SK-N-DZ (cell line): ENCODE results near the gene LGALS7B.
"Not testable (repeated sequence)": the region's sequence is repeated elsewhere in the genome, so short reads cannot be mapped to it uniquely, and the experiment has no call there.

Experiments used
- DNase-seq: peaks from one replicate; pipeline ENCODE4 v3.0.0-alpha.2; 2015; ENCODE audit warnings: low spot score

Gene LGALS7B

DNA sequence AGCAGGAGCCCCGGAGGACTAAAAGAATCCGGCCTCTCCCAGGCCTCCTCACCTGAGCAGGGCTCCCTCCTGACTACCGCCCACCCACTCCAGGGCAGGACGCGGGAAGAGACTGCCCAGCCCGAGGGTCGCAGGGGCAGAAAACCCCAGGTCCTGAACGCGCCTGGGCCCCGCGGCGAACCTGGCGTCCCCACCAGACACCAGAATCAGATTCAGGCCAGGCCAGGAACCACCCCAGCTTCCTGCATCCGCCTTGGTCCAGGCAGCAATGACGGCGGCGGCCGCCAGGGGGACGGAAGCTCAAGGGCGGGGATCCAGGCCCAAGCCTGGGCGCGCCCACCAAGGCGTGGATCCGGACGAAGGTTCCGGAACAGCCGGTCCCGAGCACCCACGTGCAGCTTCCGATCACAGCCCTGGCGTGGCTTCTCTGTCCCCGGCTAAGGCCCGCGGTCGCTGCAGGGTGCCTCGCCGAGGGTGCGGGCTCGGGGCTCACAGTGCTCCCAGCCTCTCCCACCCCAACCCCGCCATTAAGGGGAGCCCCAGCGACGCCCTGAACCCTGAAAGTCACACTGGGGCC lies 19.3 kb upstream of the LGALS7B start:
- peak; percentile 29 for DNase-seq

DNA sequence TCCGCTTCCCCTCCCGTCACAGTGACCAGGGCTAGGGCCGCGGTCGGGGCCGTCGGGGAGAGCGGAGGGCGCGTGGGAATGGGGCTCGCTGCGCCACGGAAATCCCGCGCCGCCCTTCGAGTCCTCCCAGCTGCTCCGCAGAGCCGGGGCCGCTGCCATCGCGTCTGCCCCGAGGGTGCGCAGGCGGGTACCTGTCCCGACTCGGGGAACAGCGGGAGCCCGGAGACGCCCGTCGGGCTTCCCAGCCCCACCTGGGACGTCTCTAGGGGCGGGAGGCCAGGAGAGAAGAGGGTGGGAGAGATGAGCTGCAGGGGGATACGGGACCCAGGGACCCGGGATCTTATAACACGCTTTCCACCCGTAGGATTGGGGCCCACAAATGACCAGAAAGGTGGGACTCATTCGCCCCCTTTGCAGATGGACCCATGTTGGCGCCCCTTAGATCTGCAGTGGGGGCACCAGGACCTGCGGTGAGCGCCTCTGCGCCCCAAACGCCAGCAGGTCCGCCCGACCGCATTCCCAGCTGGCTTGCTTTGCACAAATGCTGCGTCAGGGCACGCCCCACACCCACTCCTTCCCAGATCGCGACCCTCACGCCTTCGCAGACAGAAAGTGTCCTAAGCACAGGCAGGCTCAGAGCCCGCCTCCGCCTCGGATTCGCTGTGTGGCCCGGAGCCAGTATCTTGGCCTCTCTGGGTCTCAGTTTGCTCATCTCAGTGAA lies 18.6 kb upstream of the LGALS7B start:
- not testable (repeated sequence) for DNase-seq

DNA sequence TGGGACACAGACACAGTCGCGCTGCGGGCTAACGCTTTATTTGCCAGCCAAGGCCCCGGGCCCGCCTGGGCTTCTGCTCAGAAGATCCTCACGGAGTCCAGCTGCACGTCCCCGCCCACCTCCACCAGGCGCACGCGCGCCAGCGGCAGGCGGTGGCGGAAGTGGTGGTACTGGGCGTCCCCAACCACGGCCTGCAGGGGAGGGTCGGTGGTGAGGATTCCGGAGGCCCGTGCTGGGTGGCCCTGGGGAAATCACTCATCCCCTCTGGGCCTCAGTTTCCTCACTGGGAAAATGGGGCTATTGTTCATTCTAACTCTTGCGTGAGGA lies 18.1 kb upstream of the LGALS7B start:
- DNase-seq, result not testable (repeated sequence)

DNA sequence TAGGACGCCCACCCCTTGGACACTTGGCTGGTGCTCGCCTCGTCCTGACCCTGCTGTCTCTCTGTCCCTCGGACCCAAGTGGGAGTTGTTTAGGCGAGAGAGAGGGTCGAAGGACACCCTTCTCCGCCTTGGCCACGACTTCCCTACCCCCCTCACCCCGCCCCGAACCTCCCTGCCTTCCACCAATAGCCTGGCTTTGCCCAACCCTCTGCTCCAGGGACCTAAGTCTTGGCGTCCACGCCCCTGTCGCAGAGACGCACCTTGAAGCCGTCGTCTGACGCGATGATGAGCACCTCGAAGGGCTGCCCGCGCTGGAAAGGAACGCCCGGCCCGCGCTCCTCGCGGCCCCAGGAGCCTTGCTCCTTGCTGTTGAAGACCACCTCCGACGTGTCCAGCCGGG lies 17.4 kb upstream of the LGALS7B start:
- DNase-seq, result not testable (repeated sequence)

DNA sequence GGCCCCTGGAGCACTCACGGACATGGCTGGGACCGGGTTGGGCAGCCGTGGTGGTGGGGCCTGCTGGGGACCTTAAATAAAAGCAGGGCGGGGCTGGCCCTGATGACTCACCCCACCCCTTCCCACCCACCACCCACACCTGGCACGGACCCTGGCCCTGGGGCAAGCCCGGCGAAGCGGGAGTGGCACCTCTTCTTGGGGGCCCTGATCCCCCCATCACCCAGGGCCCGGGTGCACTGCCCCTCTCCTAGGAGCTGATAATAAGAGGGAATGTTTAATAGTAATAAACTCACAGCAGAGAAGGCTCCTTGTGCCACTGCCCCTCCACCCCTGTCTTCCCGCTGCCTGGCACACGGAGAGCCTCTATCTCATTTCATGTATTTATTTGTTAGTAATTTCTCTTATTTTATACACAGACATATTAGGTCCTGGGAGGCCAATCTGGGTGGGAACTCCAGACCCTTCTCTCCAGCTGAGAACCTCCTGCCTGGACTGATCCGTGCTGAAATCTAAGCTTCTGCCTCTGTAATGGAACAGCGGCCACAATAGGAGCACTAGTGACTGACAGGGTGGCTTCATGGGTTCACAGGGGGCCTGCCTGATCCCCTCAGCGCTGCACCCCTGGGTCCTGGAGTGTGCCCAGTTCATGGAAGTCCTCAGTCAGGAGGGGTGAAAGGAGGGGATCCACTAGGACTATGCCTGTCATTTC lies 15.4 kb upstream of the LGALS7B start, which contains the start of gene LGALS7:
Gene LGALS7 (minus strand): TSS at position 49 of the 709 bp plus-strand sequence. CDS start 25 bp downstream, at position 24.
- no peak for DNase-seq

DNA sequence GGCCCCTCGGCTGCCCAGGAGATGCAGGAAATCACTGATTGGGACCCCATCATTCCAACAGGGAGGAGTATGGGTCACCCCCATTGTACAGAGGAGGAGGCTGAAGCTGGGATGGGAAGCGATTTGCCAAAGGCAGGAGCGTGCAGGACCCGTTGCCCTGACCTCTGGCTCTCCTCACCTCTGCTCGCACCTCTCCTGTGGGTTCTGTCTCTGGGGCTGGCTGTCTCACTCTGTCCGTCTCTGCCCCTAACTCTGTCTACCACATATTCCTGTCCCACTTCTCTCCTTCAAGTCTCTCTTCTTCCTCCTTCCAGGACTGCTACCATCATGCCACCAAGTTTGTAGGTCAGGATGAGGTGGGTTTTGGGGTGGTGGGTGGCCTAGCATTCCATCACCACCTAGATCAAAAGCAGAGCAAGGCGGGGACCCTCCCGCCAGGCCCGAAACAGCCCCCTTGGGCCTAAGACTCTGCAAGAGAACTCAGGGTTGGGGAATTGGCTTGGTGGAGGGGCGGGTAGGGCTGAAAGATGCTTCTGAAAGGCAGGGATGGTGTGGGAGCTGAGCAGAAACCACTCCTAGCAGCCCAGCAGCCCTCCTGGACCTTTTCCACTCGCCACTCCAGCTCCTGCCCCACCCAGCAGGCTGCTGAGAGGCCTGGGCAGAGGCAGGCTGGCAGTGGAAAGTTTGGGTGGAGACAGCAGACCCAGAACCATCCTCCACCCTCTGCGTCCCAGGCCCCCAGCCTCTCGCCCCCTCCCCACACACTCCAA lies 14.6 kb upstream of the LGALS7B start:
- no peak for DNase-seq

DNA sequence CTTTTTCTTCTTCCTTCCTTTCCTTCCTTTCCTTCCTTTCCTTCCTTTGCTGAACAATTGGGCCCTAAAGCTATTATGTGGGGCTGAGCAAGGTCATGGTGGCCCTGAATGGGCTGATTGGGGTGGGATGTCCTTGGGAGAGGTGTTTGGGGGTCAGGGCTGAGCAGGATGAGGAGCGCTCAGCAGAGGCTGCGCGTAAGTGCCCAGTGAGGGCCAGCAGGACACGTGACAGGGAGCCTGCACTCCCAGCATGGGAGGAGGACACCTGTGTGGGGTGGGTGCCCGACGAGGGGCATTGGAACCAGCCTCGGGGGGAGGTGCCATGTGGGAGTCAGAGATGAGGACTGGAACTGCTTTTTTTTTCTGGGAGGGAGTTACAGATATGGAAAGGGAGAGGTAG lies 10.3 kb upstream of the LGALS7B start:
- DNase-seq, result no peak

DNA sequence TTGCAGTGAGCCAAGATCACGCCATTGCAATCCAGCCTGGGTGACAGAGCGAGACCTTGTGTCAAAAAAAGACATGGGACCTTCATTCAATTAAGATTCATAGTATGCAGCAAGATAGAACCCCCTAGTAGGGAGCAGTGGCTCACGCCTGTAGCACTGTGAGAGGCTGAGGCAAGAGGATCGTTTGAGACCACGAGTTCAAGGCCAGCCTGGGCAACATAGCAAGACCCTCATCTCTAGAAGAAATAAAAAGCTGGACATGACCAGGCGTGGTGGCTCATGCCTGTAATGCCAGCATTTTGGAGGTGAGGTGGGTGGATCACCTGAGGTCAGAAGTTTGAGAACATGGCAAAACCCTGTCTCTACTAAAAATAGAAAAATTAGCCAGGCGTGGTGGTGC lies 8.6 kb upstream of the LGALS7B start:
- DNase-seq, result no peak

DNA sequence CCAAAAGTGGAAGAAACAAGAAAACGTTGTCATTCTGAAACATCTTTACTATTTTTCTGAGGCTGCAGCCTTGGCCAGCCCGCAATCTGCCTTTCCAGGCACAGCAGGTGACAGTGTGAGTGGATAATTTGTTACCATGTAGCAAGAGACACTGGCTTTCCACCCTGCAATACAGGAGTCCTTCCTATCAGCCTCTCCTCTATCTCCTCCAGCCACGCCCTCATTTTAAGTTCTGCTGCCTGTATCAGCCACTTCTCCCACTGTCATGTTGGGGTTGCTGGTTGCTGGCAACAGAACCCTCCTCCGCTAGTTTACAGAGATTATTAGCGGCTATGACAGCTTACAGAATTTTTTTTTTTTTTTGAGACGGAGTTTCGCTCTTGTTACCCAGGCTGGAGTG lies 7.9 kb upstream of the LGALS7B start:
- no peak for DNase-seq

DNA sequence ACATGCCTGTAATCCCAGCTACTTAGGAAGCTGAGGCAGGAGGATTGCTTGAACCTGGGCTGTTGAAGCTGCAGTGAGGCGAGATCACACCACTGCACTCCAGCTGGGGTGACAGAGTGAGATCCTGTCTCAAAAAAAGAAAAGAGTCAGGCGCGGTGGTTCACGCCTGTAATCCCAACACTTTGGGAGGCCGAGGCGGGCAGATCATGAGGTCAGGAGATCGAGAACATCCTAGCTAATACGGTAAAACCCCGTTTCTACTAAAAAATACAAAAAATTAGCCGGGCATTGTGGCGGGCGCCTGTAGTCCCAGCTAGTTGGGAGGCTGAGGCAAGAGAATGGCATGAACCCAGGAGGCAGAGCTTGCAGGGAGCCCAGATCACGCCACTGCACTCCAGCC lies 6.8 kb upstream of the LGALS7B start:
- DNase-seq, result not testable (repeated sequence)

DNA sequence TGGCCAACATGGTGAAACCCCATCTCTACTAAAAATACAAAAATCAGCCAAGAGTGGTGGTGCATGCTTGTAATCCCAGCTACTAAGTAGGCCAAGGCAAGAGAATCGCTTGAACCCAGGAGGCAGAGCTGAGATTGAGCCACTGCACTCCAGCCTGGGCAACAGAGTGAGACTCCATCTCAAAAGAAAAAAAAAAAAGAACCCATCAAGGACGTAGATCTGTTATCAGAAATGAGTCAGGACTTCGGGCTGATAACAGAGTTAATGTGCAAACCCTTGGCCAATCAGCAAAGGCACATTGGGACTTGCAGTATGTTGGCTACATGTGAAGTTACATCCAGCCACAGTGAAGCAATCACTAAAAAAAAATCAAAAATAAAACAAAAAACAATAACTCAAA lies 4.8 kb upstream of the LGALS7B start:
- DNase-seq, result no peak

DNA sequence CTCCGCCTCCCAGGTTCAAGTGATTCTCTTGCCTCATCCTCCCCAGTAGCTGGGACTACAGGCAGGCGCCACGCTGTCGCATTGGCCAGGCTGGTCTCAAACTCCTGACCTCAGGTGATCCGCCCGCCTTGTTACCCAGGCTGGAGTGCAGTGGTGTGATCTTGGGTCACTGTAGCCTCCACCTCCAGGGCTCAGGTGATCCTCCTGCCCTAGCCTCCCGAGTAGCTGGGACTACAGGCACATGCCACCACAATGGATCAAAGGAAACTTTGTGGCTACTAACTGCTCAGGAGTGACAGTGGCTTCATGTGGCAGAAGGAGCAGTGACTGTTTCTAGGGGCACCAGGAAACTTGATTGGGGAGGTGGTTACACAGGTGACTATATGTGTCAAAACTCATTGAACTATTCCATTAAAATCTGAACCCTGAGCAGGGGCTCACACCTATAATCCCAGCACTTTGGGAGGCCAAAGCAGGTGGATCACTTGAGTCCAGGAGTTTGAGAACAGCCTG lies 3.8 kb upstream of the LGALS7B start:
- DNase-seq, result no peak

DNA sequence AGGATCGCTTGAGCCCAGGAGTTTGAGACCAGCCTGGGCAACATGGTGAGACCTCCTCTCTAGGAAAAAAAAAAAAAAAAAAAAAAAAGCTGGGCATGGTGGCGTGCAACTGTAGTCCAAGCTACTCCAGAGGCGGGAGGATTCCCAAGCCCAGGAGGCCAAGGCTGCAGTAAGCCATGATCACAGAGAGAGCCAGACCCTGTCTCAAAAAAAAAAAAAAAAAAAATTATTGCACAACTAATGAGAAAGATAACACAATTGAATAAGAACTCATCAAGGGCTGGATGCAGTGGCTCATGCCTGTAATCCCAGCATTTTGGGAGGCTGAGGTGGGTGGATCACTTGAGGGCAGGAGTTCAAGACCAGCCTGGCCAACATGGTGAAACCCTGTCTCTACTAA lies 2.9 kb upstream of the LGALS7B start:
- DNase-seq, result not testable (repeated sequence)

DNA sequence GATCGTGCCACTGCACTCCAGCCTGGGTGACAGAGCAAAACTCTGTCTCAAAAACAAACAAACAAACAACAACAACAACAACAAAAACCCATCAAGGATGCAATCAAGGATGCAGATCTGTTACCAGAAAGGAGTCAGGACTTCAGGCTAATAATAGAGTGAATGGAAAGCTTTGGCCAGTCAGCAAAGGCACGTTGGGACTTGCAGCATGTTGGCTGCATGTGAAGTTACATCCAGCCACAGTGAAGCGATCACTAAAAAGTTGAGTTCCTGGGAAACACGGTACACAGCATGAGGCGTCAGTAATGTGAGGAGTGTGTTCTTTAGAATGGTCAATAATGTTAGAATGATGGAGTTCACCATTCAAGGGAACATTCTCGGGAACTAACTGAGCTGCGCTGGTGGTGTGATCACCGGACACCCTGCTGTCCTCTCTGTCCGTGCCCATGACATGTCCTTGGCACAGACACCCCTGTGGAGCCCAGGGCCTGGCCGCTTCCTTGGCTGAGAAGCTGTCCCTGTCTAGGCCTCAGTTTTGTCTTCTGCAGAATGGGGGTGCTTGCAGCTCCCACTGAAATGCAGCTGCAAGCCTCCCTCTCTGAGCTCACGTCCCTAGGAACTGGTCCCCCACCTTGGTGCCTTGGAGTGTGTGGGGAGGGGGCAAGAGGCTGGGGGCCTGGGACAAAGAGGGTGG lies 2.3 kb upstream of the LGALS7B start:
- no peak for DNase-seq

DNA sequence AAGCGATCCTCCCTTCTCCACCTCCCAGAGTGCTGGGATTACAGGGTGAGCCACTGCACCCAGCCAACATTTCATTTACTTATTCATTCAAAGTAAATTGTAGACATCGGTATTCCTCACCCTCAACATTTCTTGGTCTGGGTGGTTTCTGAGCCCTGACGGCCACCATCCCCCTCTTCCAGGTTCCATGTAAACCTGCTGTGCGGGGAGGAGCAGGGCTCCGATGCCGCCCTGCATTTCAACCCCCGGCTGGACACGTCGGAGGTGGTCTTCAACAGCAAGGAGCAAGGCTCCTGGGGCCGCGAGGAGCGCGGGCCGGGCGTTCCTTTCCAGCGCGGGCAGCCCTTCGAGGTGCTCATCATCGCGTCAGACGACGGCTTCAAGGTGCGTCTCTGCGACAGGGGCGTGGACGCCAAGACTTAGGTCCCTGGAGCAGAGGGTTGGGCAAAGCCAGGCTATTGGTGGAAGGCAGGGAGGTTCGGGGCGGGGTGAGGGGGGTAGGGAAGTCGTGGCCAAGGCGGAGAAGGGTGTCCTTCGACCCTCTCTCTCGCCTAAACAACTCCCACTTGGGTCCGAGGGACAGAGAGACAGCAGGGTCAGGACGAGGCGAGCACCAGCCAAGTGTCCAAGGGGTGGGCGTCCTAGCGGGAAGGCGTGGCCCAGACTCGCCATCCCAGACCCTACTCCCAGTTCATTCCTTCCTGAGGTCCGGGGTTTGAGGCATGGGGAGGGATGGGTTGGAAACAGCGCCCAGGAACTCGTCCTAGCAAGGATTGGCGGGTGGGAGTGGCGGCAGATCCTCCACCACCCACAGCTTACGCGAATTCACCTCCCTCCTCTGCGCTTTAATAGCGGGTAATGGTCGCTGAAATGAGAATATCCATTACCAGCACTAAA lies 1.8 kb downstream of the LGALS7B start:
- DNase-seq, result not testable (repeated sequence)

DNA sequence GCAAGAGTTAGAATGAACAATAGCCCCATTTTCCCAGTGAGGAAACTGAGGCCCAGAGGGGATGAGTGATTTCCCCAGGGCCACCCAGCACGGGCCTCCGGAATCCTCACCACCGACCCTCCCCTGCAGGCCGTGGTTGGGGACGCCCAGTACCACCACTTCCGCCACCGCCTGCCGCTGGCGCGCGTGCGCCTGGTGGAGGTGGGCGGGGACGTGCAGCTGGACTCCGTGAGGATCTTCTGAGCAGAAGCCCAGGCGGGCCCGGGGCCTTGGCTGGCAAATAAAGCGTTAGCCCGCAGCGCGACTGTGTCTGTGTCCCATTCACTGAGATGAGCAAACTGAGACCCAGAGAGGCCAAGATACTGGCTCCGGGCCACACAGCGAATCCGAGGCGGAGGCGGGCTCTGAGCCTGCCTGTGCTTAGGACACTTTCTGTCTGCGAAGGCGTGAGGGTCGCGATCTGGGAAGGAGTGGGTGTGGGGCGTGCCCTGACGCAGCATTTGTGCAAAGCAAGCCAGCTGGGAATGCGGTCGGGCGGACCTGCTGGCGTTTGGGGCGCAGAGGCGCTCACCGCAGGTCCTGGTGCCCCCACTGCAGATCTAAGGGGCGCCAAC lies 2.6 kb downstream of the LGALS7B start:
- not testable (repeated sequence) for DNase-seq

DNA sequence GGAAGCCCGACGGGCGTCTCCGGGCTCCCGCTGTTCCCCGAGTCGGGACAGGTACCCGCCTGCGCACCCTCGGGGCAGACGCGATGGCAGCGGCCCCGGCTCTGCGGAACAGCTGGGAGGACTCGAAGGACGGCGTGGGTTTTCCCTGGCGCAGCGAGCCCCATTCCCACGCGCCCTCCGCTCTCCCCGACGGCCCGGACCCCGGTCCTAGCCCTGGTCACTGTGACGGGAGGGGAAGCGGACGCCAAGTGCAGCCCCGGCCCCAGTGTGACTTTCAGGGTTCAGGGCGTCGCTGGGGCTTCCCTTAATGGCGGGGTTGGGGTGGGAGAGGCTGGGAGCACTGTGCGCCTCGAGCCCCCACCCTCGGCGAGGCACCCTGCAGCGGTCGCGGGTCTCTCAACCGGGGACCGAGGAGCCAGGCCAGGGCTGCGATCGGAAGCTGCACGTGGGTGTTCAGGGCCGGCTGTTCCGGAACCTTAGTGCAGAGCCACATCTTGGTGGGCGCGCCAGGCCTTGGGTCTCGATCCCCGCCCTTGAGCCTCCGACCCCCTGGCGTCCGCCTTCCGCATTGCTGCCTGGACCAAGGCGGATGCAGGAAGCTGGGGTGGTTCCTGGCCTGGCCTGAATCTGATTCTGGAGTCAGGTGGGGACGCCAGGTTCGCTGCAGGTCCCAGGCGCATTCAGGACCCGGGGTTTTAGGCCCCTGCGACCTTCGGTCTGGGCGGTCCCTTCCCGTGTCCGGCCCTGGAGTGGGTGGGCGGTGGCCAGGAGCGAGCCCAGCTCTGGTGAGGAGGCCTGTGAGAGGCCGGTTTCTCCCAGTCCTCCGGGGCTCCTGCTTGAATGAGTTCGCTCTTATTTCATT lies 3.5 kb downstream of the LGALS7B start:
- DNase-seq, result peak; percentile 49

DNA sequence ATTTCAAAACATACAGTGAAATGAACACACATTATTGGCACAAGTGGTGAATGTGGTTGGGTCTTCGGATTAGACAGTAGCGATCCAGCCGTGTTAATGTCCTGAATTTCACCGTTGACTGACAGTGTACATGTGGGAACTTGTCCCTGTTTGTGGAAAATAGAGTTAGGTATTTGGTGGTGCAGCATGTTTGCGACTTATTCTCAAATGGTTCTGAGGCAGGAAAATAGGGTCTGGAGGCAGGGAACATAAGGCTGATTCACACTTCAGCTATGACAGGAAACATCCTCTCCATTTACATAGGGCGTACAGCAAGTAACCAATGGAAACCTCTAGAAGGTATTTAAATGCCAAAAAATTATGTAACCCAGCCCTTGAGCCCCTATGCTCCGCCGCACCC lies 4.2 kb downstream of the LGALS7B start:
- no peak for DNase-seq

DNA sequence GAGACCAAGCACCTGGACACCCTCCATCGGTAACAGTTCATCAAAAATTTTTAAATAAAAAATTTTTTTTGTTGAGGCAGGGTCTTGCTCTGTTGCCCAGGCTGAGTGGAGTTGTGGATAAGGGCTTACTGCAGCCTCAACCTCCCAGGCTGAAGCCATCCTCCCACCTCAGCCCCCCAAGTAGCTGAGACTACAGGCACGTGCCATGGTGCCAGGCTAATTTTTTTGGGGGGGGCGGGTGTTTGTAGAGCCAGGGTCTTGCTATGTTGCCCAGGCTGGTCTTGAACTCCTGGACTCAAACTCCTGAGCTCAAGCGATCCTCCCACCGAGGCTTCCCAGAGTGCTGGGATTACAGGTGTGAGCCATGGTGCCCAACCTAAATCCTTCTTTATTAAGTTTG lies 4.7 kb downstream of the LGALS7B start:
- no peak for DNase-seq
